ENCODE measurements around the gene REV3L.
"Not testable (repeated sequence)": the region's sequence is repeated elsewhere in the genome, so short reads cannot be mapped to it uniquely, and the experiment has no call there.

Gene REV3L

GRCh38 chr6:111307275-111307858 is 175.7 kb downstream of the REV3L start:
- H3K27ac Mint-ChIP-seq: no peak overlapping the region
- peaks cover 3% of the 10 kb centered on the region for H3K4me1 Mint-ChIP-seq (ENCODE audit: low read depth)
- no peak for DNase-seq
- H3K27me3 Mint-ChIP-seq: no peaks in the 10 kb centered on the region
- peaks cover 83% of the 10 kb centered on the region for H3K36me3 Mint-ChIP-seq (ENCODE audit: low read depth)
- H3K9me3 Mint-ChIP-seq: peaks cover 3% of the 10 kb centered on the region
- no peak overlapping the region for H3K4me3 Mint-ChIP-seq

DNA sequence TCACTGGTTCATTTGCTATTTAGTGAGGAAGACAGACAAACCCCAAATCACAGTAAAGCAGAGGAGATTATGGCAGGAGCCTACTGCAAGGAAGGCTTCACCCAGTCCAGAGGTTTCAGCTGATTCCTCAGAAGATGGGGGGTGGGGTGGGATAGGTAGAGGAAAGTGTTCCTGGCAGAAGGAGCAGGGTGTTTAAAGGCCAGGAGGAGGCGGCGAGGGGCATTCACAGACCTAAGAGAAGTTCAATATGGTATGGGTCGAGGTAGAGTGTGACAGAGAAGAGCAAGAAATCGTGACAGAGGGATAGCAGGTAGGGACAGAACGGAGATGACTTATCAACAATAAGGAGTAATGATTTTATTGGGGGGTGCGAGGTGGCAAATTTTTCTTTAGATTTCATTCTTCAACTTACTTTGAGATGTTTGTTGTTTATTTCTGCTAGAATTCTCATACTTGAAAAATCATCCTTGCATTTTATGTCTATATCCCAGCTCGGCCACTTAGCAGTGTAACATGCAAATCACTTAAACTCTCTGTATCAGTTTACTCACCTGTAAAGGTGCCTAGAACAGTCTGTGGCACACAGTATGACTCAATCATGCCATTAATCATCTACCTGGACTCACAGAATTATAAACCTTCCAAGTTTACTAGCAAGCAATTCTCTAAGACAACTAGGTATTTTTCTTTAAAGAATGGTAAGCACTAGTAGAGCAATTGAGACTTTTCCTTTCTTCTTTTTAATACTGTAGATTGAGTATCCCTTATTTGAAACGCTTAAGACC is 176.7 kb downstream of the REV3L start:
- H3K27ac Mint-ChIP-seq: no peak overlapping the region
- H3K9me3 Mint-ChIP-seq: peaks cover 4% of the 10 kb centered on the region
- H3K36me3 Mint-ChIP-seq (ENCODE audit: low read depth): peaks cover 87% of the 10 kb centered on the region
- no peak for DNase-seq
- no peaks in the 10 kb centered on the region for H3K27me3 Mint-ChIP-seq
- H3K4me1 Mint-ChIP-seq (ENCODE audit: low read depth): peaks cover 13% of the 10 kb centered on the region
- no peak overlapping the region for H3K4me3 Mint-ChIP-seq

GRCh38 chr6:111301946-111302345 is 181.1 kb downstream of the REV3L start:
- Mint-ChIP-seq H3K27ac (peak overlapping the region; percentile 1), H3K36me3 (ENCODE audit: low read depth) (peaks cover 80% of the 10 kb centered on the region)

DNA sequence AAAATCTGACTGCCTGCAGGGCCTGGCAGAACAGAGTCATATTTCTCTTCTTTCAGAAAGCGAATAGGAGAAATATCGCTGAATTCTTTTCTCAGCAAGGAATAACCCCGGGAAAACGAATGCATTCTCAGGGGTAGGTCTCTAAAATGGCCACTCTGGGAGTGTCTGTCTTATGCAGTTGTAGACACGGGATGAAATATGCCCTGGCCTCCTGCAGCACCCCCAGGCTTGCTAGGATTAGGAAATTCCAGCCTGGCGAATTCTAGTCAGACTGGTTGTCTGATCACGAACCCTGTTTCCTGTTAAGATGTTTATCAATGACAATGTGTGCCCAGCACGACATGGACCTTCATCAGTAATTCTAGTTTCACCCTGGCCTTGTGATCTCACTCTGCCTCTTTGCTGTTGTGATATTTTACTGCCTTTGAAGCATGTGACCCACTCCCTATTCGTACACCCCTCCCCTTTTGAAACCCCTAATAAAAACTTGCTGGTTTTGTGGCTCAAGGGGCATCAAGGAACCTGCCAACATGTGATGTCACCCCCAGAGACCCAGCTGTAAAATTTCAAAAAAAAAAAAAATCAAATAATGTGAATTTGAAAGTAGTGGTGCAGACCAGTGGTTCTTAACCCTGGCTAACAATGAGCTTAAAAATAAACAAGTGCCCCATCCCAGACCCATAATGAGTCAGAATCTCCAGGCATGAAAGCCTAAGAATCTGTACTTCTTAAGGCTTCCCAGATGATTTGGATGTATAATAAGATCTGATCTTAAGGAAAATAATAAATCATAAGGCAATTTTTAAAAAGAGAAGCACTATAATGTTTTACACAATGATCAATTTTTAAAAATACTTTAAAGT is 181.8 kb downstream of the REV3L start:
- H3K27me3 Mint-ChIP-seq, DNase-seq, H3K4me3 Mint-ChIP-seq, H3K9me3 Mint-ChIP-seq: not testable (repeated sequence)
- peaks cover 17% of the 10 kb centered on the region for H3K4me1 Mint-ChIP-seq (ENCODE audit: low read depth)
- H3K36me3 Mint-ChIP-seq (ENCODE audit: low read depth): peaks cover 81% of the 10 kb centered on the region
- H3K27ac Mint-ChIP-seq: peak overlapping the region; percentile 75

More at GRCh38 chr6:111301946-111302345, 181.1 kb downstream of the REV3L start:
- DNase-seq: no peak
- H3K9me3 Mint-ChIP-seq: peaks cover 8% of the 10 kb centered on the region
- peaks cover 17% of the 10 kb centered on the region for H3K4me1 Mint-ChIP-seq (ENCODE audit: low read depth)
- H3K27me3 Mint-ChIP-seq: no peaks in the 10 kb centered on the region
- no peak overlapping the region for H3K4me3 Mint-ChIP-seq

DNA sequence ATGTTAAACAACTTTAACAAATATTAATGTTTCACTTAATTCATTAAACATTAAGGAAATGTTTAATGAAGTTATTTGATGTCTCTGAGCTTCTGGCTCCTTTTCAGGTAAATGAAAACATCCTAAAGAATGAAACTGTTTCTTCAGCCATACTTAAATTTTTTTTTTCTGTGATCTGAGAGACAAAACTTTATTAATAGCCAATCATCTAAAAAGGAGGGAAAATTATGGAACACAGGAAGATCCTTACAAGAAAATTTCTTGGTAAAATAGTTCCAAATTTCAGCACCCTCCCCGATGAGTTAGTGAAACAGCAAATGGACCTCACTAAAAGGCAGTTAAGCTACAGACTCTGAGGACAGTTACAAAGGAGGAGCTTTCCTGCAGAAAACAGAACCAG is 185.2 kb downstream of the REV3L start:
- Mint-ChIP-seq H3K27me3 (no peaks in the 10 kb centered on the region), H3K9me3 (peaks cover 8% of the 10 kb centered on the region), H3K27ac (no peak overlapping the region), H3K36me3 (ENCODE audit: low read depth) (peaks cover 74% of the 10 kb centered on the region), H3K4me1 (ENCODE audit: low read depth) (peaks cover 24% of the 10 kb centered on the region), H3K4me3 (no peak overlapping the region)
- no peak for DNase-seq

- Mint-ChIP-seq H3K27ac (peak overlapping the region; percentile 44), H3K9me3 (no peaks in the 10 kb centered on the region), H3K4me3 (no peak overlapping the region), H3K36me3 (ENCODE audit: low read depth) (peaks cover 54% of the 10 kb centered on the region), H3K4me1 (ENCODE audit: low read depth) (peaks cover 32% of the 10 kb centered on the region), H3K27me3 (no peaks in the 10 kb centered on the region)
- DNase-seq: no peak
Observed at GRCh38 chr6:111294374-111294967, 188.5 kb downstream of the REV3L start.

DNA sequence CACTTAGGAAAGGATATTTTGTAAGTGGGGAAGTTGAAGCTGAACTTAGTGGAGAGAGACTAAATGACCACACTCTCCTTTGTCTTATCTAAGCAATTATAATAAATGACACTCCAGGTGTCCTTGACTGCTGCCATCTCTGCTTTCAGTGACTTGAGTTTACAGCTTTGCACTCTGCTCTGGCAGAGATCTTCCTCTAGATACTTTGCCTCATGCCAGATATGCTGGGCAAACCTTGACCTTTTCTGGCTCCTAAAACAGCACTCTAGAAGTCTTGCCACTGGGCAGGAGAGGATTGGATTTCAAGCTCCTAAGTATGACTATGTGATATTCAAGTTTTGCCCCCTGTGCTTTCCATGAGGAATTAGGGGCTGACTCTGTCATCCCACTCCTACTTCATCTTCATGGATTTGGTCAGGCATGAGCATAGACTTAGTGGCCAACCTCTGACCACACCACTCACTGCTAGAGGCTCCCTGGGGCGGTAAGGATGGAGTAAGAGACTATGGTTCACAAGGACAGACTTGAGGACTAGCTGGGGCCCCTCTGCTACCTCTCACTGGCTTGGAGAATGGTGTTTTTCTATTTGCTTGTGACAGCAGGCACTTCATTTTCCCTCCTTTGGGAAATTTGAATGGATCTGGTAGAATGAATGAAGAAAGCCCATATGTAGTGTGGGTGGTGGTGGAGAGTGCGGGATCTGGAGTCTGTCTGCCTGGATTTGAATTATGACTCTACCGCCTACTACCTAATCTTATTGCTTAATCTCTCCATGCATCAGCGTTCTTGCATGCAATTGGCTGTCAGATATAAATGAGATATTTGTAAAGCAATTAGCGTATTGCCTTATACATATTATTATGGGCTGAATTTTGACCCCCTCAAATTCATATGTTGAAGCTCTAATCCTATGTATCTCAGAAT is 191.4 kb downstream of the REV3L start:
- no peak for DNase-seq
- H3K4me3 Mint-ChIP-seq: no peak overlapping the region
- H3K9me3 Mint-ChIP-seq: no peaks in the 10 kb centered on the region

DNA sequence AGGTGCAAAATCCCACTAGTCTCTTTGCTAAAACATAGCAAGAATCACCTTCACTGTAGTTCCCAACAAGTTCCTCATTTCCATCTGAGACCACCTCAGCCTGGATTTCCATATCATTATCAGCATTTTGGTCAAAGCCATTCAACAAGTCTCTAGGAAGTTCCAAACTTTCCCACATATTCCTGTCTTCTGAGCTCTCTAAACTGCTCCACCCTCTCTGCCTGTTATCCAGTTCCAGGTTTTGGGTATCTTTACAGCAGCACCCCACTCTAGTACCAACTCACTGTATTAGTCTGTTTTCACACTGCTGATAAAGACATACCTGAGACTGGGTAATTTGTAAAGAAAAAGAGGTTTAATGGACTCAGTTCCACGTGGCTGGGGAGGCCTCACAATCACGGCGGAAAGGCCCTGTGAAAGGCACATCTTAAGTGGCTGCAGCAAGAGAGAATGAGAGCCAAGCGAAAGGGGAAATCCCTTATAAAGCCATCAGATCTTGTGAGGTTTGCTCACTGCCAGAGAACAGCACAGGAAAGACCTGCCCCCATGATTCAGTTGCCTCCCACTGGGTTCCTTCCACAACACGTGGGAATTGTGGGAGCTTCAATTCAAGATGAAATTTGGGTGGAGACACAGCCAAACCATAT is 192.2 kb downstream of the REV3L start:
- not testable (repeated sequence) for H3K27me3 Mint-ChIP-seq, H3K9me3 Mint-ChIP-seq, DNase-seq
- Mint-ChIP-seq H3K27ac (peak overlapping the region; percentile 83), H3K36me3 (ENCODE audit: low read depth) (peaks cover 43% of the 10 kb centered on the region), H3K4me1 (ENCODE audit: low read depth) (peaks cover 37% of the 10 kb centered on the region), H3K4me3 (peak overlapping the region; percentile 6)

More for the DNA sequence above, 191.4 kb downstream of the REV3L start:
- H3K27ac Mint-ChIP-seq: peak overlapping the region; percentile 83
- no peaks in the 10 kb centered on the region for H3K27me3 Mint-ChIP-seq
- peaks cover 37% of the 10 kb centered on the region for H3K4me1 Mint-ChIP-seq (ENCODE audit: low read depth)
- peaks cover 45% of the 10 kb centered on the region for H3K36me3 Mint-ChIP-seq (ENCODE audit: low read depth)

GRCh38 chr6:111284356-111284755 is 198.7 kb downstream of the REV3L start:
- H3K27ac Mint-ChIP-seq, H3K9me3 Mint-ChIP-seq, DNase-seq, H3K27me3 Mint-ChIP-seq, H3K4me3 Mint-ChIP-seq: not testable (repeated sequence)
- Mint-ChIP-seq H3K36me3 (ENCODE audit: low read depth) (peaks cover 65% of the 10 kb centered on the region), H3K4me1 (ENCODE audit: low read depth) (peaks cover 14% of the 10 kb centered on the region)

DNA sequence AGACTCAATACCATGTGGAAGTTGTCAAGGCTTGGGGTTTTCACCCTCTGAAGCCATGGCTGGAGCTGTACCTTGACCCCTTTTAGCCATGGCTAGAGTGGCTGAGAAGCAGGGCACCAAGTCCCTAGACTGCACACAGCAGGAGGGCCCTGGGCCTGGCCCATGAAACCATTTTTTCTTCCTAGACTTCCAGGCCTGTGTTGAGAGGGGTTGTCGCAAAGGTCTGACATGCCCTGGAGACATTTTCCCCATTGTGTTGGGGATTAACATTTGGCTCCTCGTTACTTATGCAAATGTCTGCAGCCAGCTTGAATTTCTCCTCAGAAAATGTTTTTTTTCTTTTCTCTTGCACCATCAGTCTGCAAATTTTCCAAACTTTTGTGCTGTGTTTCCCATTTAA is 199.3 kb downstream of the REV3L start:
- no peak for DNase-seq
- H3K4me1 Mint-ChIP-seq (ENCODE audit: low read depth): peaks cover 10% of the 10 kb centered on the region
- H3K4me3 Mint-ChIP-seq: no peak overlapping the region
- no peak overlapping the region for H3K27ac Mint-ChIP-seq
- H3K36me3 Mint-ChIP-seq (ENCODE audit: low read depth): peaks cover 69% of the 10 kb centered on the region
- H3K27me3 Mint-ChIP-seq: no peaks in the 10 kb centered on the region
- H3K9me3 Mint-ChIP-seq: no peaks in the 10 kb centered on the region

DNA sequence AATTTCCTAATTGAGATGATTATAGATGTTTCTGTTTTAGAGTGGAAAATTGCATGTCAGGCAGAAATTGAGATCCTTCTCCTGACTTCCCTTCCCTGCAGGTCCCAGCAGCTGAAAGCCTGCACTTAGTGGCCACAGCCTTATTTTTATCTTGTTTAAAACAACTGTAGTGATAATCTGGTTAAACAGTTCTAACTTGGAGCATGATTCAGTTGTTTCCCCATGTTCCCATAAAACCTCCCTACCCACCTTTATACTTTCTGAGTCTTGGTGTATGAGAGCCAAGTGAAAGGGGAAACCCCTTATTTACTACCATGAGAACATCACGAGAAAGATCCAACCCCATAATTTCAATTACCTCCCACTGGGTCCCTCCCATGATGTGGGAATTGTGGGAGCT is 200.5 kb downstream of the REV3L start:
- Mint-ChIP-seq H3K27ac (no peak overlapping the region), H3K4me1 (ENCODE audit: low read depth) (peaks cover 10% of the 10 kb centered on the region), H3K27me3 (no peaks in the 10 kb centered on the region), H3K4me3 (no peak overlapping the region), H3K9me3 (no peaks in the 10 kb centered on the region), H3K36me3 (ENCODE audit: low read depth) (peaks cover 81% of the 10 kb centered on the region)
- DNase-seq: no peak

DNA sequence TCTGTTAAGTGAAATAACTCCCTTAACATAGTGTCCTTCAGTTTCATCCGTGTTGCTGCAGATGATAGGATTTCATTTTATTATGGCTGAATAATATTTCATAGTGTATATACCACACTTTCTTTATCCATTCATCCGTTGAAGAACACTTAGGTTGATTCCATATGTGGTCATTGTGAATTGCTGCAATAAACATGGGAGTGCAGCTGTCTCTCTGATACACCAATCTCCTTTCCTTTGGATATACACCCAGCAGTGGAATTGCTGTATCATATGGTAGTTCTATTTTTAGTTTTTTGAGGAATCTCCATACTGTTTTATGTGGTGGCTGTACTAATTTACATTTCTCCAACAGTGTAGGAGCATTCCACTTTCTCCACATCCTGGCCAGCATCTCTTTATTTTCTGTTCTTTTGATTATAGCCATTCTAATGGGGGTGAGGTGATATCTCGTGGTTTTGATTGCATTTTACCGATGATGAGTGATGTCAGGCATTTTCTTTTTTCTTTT is 202.5 kb downstream of the REV3L start:
- DNase-seq: no peak
- no peak overlapping the region for H3K27ac Mint-ChIP-seq

GRCh38 chr6:111278731-111279130 is 204.3 kb downstream of the REV3L start:
- Mint-ChIP-seq H3K27ac (no peak overlapping the region), H3K36me3 (ENCODE audit: low read depth) (peaks cover 92% of the 10 kb centered on the region), H3K4me1 (ENCODE audit: low read depth) (peaks cover 16% of the 10 kb centered on the region), H3K4me3 (no peak overlapping the region), H3K27me3 (no peaks in the 10 kb centered on the region), H3K9me3 (peaks cover 11% of the 10 kb centered on the region)
- DNase-seq: no peak

More for the DNA sequence above, 202.5 kb downstream of the REV3L start:
- H3K36me3 Mint-ChIP-seq (ENCODE audit: low read depth): peaks cover 86% of the 10 kb centered on the region
- peaks cover 13% of the 10 kb centered on the region for H3K4me1 Mint-ChIP-seq (ENCODE audit: low read depth)
- no peak overlapping the region for H3K4me3 Mint-ChIP-seq
- H3K9me3 Mint-ChIP-seq: peaks cover 3% of the 10 kb centered on the region
- no peaks in the 10 kb centered on the region for H3K27me3 Mint-ChIP-seq

All from activated T-cell treated with anti-CD3 and anti-CD28 coated beads, Interleukin-2, amount 50 U/mL, for 24 hours (primary cell).